ENCODE results near the gene FAM20B.
A peak's percentile ranks its signal among the peaks of the same experiment; 100 is the strongest.

GRCh38 chr1:179079113-179079761 lies 53.5 kb downstream of the FAM20B start:
- TF ChIP-seq POLR2A (IDR thresholded peaks at IDR 0.05) (no peak), CTCF (IDR thresholded peaks at IDR 0.05) (peak; percentile 40 to 74 (median 63))
